Choroid plexus epithelial cell (primary cell): ENCODE data around the gene CIC.
A peak's percentile ranks its signal among the peaks of the same experiment; 100 is the strongest.

Source experiments
- DNase-seq: peaks from one replicate; pipeline ENCODE4 v3.0.0-alpha.2; 2010; ENCODE audit warnings: low read depth
- H3K4me3 ChIP-seq: 2 replicates; pipeline ENCODE4 v1.5.1; 2011; ENCODE audit warnings: low read depth, mild to moderate bottlenecking, control low read depth, low read length, moderate library complexity
- CTCF ChIP-seq: conservative IDR thresholded peaks from 2 replicates; pipeline ENCODE4 v1.5.1; 2011; ENCODE audit warnings: low read depth, mild to moderate bottlenecking, control low read depth, inconsistent platforms, low read length, moderate library complexity

CIC gene

GRCh38 chr19:42287827-42288107 is 18.7 kb downstream of the CIC start:
- no peak for TF ChIP-seq CTCF

GRCh38 chr19:42288387-42288786 is 19.3 kb downstream of the CIC start:
- no peak for TF ChIP-seq CTCF
- no peak for DNase-seq
- no peak overlapping the region for H3K4me3 ChIP-seq

More at GRCh38 chr19:42287827-42288107, 18.7 kb downstream of the CIC start:
- H3K4me3 ChIP-seq, result no peak overlapping the region
- DNase-seq, result no peak

- peak; percentile 9 for TF ChIP-seq CTCF
- no peak overlapping the region for H3K4me3 ChIP-seq
- no peak for DNase-seq
These were observed 20.0 kb downstream of the CIC start for GRCh38 chr19:42288881-42289555.

- H3K4me3 ChIP-seq, result no peak overlapping the region
- no peak for TF ChIP-seq CTCF
- DNase-seq, result no peak
These were observed 20.5 kb downstream of the CIC start for GRCh38 chr19:42289556-42290041.

- DNase-seq, result no peak
- no peak overlapping the region for H3K4me3 ChIP-seq
- no peak for TF ChIP-seq CTCF
These were observed 21.1 kb downstream of the CIC start for GRCh38 chr19:42290136-42290522.

GRCh38 chr19:42290523-42291434 is 21.7 kb downstream of the CIC start:
- H3K4me3 ChIP-seq, result no peak overlapping the region
- peak; percentile 38 for TF ChIP-seq CTCF
- no peak for DNase-seq

- no peak for TF ChIP-seq CTCF
These were observed 22.4 kb downstream of the CIC start for GRCh38 chr19:42291435-42291810.

More at GRCh38 chr19:42291435-42291810, 22.4 kb downstream of the CIC start:
- no peak for DNase-seq
- no peak overlapping the region for H3K4me3 ChIP-seq
